ENCODE results near the gene POC1B.
"Not testable (repeated sequence)": the region's sequence is repeated elsewhere in the genome, so short reads cannot be mapped to it uniquely, and the experiment has no call there.

Gene POC1B

GRCh38 chr12:89461649-89462612 is 63.9 kb downstream of the POC1B start:
- no peak for DNase-seq (ENCODE audit: low read depth)

DNA sequence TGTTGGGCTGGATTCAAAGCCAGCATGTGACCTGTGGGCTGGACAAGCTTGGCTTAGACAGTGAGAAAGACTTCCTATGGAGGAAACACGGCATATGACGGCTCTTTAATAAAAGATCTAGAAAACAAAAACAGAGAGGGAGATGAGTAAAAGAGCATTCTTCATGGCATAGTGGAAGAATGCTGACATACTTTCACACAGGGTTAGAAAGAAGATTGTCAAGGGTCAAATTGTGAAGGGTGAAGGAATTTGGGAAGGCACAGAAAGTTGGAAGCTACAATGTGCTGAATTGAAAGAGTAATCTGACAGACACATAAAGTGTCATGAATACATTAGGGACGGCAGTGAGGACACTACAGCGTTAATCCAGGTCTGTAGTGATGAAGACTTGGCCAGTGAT is 64.7 kb downstream of the POC1B start:
- no peak for DNase-seq (ENCODE audit: low read depth)

DNA sequence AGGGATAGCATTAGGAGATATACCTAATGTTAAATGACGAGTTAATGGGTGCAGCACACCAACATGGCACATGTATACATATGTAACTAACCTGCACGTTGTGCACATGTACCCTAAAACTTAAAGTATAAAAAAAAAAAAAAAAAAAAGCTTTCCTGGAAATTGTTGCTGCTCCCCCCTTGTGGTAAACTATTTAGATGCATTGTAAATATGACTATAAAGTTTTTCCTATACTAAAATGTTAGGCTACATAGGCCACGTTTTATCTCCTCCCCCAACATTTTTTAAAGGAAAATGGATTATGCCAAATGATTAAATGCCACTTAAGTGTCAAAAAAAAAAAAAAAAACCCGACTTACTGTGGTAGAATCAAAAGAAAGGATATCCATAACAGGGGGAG is 66.6 kb downstream of the POC1B start:
- DNase-seq (ENCODE audit: low read depth): not testable (repeated sequence)

GRCh38 chr12:89456565-89456964 is 69.3 kb downstream of the POC1B start:
- DNase-seq (ENCODE audit: low read depth): no peak

DNA sequence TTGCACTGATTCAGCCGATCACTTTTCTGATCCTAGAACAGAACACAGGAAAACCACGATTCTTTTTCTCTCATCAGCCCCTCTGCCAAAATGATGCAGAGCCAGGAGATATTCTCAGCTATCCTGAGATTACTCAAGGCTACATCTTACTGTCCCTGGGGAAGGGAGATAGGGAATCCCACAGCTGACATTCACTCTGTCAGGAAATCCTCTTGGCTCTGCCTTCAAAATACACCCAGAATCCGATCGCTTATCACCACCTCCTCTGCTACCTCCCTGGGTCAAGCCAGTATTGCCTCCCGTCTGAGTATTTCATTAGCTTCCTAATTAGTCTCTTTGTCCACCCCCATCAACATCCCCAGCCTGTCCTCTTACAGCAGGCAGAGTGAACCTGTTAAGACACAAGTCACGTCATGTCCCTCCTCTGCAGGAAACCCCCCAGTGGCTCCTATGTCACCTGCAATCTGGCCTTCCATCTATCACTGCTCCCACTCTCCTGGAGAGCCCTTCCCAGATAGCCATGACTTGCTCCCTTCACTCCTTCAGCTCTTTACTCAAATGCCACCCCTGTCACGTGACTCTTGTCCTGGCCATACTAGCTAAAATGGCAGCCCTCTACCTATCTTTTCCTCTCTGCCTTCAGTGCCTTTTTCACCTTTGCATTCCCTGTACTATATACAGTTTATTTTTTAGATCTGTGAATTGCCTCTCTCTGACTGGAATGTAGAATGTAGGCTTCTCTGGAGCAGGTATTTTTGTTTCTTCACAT is 71.6 kb downstream of the POC1B start:
- DNase-seq (ENCODE audit: low read depth): no peak

DNA sequence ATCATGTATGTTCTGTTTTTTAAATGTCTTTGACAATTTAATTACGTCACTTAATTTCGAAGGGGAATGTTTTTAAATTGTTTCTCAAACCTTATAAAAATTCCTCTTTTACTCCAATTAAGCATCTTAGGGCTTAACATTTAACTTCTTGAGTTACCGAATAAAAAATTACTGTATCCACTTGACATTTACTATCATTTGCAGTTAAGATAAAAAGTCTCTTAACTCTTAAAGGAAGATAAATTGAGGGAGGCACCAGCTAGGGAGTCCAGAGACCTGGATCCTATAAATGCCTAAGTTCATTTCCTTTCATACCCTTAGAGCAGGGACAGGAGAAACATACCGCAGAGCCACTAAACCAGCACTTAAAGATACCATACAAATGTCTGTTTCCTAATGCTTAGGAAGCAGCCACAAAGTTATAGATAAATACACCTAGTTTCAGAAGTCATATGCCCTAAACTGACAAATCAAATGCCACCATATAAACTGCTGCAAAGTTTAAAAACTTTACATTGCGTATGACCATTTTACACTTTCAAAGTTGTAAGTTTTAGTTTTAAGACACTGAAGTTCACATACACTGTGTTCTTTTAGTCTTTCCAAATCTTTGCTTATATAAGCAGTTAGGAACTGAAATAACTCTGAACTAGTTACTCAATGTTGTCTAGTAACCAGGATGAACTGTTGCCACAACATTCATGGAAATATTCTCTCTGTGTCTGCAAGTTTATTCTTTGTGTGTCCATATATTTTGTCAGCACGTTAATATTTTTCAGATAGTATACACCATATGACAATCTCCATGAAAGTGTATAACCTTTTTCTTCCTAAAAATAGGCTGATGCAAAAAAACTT is 72.5 kb downstream of the POC1B start:
- DNase-seq (ENCODE audit: low read depth): no peak

- DNase-seq (ENCODE audit: low read depth): no peak
Measured at GRCh38 chr12:89451841-89452251, 74.0 kb downstream of the POC1B start.

- DNase-seq (ENCODE audit: low read depth): no peak
Measured at GRCh38 chr12:89450907-89451306, 74.9 kb downstream of the POC1B start.

DNA sequence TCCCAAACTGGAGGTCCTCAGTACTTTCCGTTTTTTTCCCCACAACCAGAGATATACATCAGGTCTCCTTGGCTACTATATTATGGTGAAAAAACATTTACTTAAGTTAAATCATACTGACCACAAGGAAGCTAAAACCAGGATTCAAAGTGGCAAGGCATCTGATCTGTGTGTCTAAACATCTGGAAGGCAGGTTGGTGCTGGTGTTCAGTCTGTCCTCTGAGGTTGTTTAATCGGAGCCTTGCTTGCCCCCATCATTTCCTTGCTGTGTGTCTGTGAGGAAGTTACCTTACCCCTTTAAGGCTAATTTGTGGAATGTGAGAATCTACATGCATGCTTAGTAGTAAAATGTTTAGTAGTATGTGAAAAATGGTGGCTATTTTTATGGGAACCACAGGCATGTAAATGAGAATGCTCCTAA is 76.9 kb downstream of the POC1B start:
- no peak for DNase-seq (ENCODE audit: low read depth)

- DNase-seq (ENCODE audit: low read depth): no peak
Measured at GRCh38 chr12:89448526-89448925, 77.3 kb downstream of the POC1B start.

GRCh38 chr12:89439941-89440340 is 85.9 kb downstream of the POC1B start:
- DNase-seq (ENCODE audit: low read depth): no peak

GRCh38 chr12:89437231-89437630 is 88.6 kb downstream of the POC1B start:
- no peak for DNase-seq (ENCODE audit: low read depth)

DNA sequence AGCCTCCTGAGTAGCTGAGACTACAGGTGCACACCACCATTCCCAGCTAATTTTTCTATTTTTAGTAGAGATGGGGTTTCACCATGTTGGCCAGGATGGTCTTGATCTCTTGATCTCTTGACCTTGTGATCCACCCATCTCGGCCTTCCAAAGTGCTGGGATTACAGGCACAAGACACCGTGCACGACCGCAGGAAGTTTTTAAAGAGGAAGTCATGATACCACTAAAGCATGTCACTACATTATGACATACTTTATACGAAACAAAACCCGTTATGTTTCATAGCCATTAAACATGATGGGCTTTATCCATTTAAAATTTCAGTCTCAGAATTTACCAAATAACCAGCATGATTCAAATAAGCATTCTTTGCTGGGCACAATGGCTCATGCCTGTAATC is 89.8 kb downstream of the POC1B start:
- no peak for DNase-seq (ENCODE audit: low read depth)

GRCh38 chr12:89433634-89434033 is 92.2 kb downstream of the POC1B start:
- DNase-seq (ENCODE audit: low read depth): no peak

- DNase-seq (ENCODE audit: low read depth): no peak
Measured at GRCh38 chr12:89432396-89432795, 93.5 kb downstream of the POC1B start.

DNA sequence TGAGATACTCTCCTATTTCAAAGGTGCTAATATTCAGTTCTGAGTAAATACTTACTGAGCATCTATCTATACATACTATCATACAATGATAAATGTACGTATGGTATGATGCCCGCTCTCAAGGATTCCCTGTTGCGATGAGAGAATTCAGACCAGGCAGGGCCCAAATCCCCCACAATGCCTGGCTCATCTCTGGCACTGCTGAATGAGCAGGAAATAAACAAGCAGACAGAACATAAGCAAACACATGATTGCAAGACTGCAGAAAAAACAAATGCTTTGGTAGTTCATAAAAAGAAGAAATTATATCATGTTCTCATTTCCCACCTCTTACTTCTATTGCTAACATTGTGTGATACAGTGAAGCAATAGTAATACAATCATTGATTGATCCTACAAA is 96.3 kb downstream of the POC1B start:
- DNase-seq (ENCODE audit: low read depth): no peak

DNA sequence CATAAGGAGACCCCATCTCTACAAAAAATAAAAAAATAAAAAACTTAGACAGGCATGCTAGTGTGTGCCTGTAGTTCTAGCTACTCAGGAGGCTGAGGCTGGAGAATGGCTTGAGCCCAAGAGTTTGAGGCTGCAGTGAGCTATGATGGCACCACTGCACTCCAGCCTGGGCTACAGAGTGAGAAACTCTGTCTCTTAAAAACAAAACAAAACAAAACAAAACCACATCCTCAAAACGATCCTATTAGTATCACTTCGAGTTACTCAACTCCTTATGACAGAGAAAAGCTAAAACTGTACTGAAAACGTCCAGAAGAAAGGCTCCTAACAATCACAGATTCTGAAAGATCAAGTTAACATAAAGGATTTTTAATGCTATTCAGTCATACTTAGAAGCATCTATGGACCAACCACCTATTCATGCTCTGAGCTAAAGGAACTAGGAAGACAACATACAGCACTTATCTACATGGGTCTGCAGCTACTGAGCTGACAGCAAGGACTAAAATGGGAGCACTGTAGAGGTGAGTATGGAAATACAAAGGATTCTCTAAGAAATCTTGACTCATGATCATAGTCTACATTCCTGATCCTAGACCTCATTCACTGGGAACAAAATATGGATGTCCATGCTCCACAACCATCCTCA is 98.2 kb downstream of the POC1B start:
- no peak for DNase-seq (ENCODE audit: low read depth)

DNA sequence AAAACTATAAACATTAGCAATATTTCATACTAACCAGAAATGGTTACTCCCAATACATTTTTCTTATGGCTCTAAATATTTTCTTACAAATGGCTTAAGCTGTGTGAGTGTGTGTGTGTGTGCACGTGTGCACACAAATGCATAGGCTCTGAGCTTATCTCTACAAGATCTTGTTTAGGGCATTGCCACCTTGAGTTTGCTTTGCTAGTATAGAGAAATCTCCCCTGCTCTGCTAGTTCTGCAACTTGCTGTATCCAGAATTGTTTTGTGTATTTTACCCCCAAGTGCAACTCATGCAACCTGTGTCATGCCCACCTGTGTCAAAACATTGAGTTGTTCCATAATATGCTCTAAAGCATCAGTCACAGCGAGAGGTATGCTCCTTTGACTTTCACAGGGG is 101.0 kb downstream of the POC1B start:
- no peak for DNase-seq (ENCODE audit: low read depth)

GRCh38 chr12:89424389-89424788 is 101.5 kb downstream of the POC1B start:
- DNase-seq (ENCODE audit: low read depth): no peak

DNA sequence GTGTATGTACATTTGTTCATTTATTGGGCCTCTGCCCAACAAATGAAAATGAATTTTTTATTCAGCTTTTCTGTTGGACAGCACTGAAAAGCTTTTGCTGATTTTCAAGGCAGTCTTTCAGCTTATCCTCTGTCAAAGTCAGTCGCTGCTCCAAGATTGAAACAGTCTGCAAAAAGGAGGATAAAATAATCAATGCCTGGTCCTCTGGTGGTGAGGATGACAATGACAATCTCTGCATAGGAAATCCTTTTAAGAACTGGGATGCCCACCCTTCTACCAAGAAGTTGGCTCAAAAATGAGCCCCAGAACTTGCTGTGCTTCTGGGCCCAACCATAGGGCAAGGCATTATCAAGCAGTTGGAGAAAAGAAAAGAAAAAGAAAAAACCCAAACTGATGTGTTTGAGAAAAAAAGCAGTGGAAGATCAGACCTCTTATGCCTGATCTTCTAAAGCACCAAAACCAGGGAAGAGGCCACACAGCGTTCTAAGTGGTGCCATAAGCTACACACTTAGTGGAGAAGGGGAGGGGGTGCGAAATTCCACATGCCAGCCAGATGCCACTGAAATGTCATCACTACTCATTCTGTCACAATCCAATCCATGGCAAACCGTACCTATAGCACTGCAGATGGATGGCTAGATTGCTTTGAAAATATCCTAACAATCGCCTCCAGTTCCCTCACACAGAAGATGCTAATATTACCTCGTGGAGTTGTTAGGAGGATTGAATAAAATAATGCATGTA is 104.6 kb downstream of the POC1B start:
- no peak for DNase-seq (ENCODE audit: low read depth)

Measured in stimulated activated CD8-positive, alpha-beta memory T cell treated with anti-CD3 and anti-CD28 coated beads, Interleukin-15, amount 100 ng/mL, for 24 hours (primary cell).